GM21723 (cell line): ENCODE data around the gene NOPCHAP1.
A peak's percentile ranks its signal among the peaks of the same experiment; 100 is the strongest.

ENCODE experiments used
- ATAC-seq: cut with Tn5 transposase; IDR thresholded peaks from one replicate; pipeline ENCODE4 v1.9.1; 2021; ENCODE audit warnings: mild to moderate bottlenecking, moderate library complexity; ENCODE audit not compliant: unreplicated experiment

NOPCHAP1 gene

GRCh38 chr12:105018012-105018411 lies 31.9 kb downstream of the NOPCHAP1 start:
- ATAC-seq, result no peak

GRCh38 chr12:105018776-105019175 lies 32.7 kb downstream of the NOPCHAP1 start:
- ATAC-seq, result no peak

DNA sequence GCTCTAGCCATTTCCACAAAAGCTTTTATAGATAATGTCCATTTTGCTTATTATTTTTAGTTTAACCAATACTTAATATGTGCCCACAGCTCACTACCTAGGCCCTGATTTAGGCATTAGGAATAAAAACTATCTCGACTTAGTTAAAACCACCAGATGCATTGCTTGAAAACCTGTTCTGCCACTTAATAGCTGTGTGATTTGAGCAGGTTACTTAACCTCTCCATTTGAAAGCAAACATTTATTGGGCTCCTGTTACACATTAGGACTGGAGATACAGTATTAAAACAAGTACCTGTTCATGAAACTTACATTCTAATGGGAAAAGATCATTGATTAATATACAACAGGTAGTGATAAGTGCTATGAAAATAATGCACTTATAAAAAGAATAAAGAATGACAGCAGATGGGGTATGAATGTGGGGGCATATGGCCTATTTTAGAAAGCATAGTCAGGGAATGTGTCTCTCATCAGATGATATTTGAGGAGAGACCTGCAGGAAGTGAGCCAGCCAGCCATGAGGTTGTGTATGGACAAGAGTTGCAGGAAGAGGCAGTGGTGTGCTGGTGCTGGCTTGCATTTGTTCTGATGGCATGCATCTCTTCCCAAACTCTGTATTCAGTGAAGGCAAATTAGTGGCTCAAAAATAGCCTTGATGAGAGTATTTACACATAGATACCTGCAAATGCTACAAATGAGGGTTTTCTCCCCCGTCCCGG lies 34.3 kb downstream of the NOPCHAP1 start:
- ATAC-seq, result no peak

GRCh38 chr12:105024928-105025327 lies 38.8 kb downstream of the NOPCHAP1 start:
- no peak for ATAC-seq

DNA sequence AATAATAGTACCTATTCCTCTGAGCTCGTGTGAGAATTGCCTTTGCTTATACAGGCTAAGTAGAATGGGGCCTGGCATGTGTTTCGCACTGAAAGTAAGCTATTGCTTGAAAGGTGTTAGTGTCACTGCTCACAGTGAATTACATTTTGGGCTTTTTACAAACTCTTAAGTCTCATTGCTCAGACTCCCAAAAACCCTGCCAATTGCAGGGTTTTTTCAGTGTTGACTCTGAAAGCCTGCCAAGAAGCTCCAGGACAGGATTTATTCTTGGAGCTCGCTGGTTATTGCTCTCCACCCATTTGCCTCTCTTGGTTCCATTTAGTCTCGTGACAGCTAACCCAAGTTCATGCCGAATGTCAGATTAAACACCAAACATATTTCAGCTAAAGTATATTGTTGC lies 39.8 kb downstream of the NOPCHAP1 start:
- no peak for ATAC-seq

GRCh38 chr12:105026411-105026810 lies 40.3 kb downstream of the NOPCHAP1 start:
- no peak for ATAC-seq

GRCh38 chr12:105030820-105031807 lies 45.0 kb downstream of the NOPCHAP1 start:
- ATAC-seq, result peak; percentile 88

DNA sequence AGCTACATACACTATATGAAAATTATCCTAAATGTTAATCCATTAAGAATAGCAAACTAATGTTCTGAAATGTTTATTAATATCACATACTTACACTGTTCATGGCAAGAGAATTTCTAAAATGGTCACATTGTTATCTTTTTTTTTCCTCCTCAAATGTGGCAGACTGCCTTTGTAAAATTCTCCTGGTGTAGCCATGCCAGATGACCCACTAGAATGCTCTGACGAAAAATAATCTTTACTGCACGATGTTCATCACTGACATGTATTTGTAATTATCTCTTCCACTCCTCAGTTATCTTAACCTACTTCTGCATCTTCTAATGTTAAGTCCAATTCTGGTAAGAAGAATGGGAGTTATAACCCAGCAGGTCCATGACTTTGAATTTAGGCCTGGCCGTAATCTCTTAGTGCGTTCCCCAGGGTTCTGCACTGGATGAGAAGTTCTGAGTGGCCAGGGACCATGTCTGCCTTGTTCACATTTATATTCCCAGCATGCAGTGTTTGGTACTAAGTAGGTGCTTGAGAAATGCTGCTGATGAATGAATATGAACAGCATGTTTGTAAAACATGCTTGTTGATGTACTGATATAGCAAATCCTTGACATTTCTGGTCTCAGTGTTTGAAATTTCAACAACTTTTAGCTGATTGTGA lies 46.7 kb downstream of the NOPCHAP1 start:
- ATAC-seq, result no peak

GRCh38 chr12:105033851-105034250 lies 47.7 kb downstream of the NOPCHAP1 start:
- no peak for ATAC-seq
